PFSK-1 (cell line): ENCODE results near the gene RAD17.

ENCODE experiments used
- FOXP2 ChIP-seq: optimal IDR thresholded peaks from 2 replicates; pipeline ENCODE3; 2011; ENCODE audit warnings: borderline replicate concordance, control low read depth, inconsistent platforms; ENCODE audit not compliant: insufficient read depth; ENCODE audit errors: extremely low read length, extremely low read depth
- POLR2AphosphoS5 ChIP-seq: IDR thresholded peaks from 2 replicates; pipeline ENCODE4 v1.6.1; 2012; ENCODE audit warnings: low read depth, mild to moderate bottlenecking, control low read depth, low read length, moderate library complexity
- REST ChIP-seq, 2 experiments: IDR thresholded peaks; 2 replicates each; pipeline versions ENCODE4 v1.6.1 to v1.8.0; 2011 to 2012; ENCODE audit warnings: low read depth in 2 of 2, low read length in 2 of 2, control low read depth in 1 of 2, inconsistent platforms in 1 of 2, mild to moderate bottlenecking in 1 of 2, moderate library complexity in 1 of 2; ENCODE audit not compliant: insufficient read depth in 1 of 2
- SIN3A ChIP-seq: IDR thresholded peaks from 2 replicates; pipeline ENCODE4 v1.6.1; 2012; ENCODE audit warnings: mild to moderate bottlenecking, low read length, moderate library complexity, borderline replicate concordance; ENCODE audit not compliant: insufficient read depth
- TAF1 ChIP-seq: IDR thresholded peaks from 2 replicates; pipeline ENCODE4 v1.6.1; 2012; ENCODE audit warnings: low read length, control low read depth, borderline replicate concordance; ENCODE audit not compliant: insufficient read depth

The RAD17 gene

DNA sequence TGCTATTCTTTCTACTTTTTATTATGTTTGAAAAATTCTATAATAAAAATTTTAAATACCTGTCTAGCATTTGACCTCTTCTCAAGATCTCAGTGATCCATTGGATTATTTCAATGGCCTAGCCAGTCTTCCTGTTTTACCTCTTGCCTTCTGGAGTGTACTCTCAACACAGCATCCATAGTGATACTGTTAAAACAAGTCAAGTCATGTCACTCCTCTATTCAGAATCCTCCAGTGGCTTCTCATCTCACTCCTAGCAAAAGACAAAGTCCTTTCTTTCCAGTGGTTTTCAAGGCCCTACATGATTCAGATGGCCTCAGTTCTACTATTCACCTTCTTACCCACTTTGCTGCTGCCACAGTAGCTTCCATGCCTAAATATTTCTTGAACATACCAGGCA is 47.1 kb downstream of the RAD17 start:
- TF ChIP-seq SIN3A, result no peak
- TF ChIP-seq REST (IDR thresholded peaks at IDR 0.05; ENCODE audit: insufficient read depth in 1 of 2, low read depth in 2 of 2, low read length in 2 of 2), result no peak
- TF ChIP-seq POLR2AphosphoS5, result no peak
- TF ChIP-seq TAF1, result no peak
- no peak for TF ChIP-seq FOXP2

GRCh38 chr5:69418554-69418953 is 48.9 kb downstream of the RAD17 start:
- no peak for TF ChIP-seq FOXP2
- no peak for TF ChIP-seq SIN3A
- TF ChIP-seq TAF1, result no peak
- TF ChIP-seq REST (IDR thresholded peaks at IDR 0.05; ENCODE audit: insufficient read depth in 1 of 2, low read depth in 2 of 2, low read length in 2 of 2), result no peak
- TF ChIP-seq POLR2AphosphoS5, result no peak

- TF ChIP-seq TAF1, result no peak
- TF ChIP-seq REST (IDR thresholded peaks at IDR 0.05; ENCODE audit: insufficient read depth in 1 of 2, low read depth in 2 of 2, low read length in 2 of 2), result no peak
- TF ChIP-seq FOXP2, result no peak
- no peak for TF ChIP-seq POLR2AphosphoS5
- TF ChIP-seq SIN3A, result no peak
These were observed 62.0 kb downstream of the RAD17 start for GRCh38 chr5:69431424-69432303.

DNA sequence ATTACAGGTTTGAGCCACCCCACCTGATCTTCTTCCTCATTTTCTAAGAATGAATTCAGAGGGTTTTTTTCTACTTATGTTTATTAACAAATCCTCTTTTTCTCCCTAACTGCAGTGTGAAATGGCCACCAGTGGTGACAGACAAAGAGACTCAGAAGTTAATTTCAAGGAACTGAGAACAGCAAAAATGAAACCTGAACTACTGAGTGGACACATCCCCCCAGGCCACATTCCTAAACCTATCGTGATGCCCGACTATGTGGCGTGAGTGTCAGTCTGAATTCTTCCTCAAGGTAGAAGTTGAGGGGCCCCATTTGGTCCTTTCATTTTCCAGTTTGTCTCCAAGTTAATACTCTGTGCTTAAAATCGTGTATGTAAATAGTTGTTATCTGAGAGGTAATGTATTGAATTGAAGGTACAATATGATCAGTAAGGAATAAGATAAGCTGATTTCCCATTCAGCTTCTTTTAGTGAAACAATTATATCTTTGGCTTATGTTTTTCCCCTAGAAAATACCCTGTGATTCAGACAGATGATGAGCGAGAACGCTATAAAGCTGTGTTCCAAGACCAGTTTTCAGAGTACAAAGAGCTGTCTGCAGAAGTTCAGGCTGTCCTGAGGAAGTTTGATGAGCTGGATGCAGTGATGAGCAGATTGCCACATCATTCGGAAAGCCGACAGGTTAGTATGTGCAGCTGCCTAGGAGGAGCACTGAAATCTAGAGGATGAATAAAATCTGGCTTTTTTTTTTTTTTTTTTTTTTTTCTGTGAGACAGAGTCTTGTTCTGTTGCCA is 63.0 kb downstream of the RAD17 start:
- no peak for TF ChIP-seq POLR2AphosphoS5
- TF ChIP-seq TAF1, result no peak
- no peak for TF ChIP-seq REST (IDR thresholded peaks at IDR 0.05; ENCODE audit: insufficient read depth in 1 of 2, low read depth in 2 of 2, low read length in 2 of 2)
